ENCODE data around the gene GIPC3. TPM values are rescaled to one million over a fixed set of nuclear protein-coding genes. Genes with fewer than 3 reads are reported as not detected.

Gene GIPC3
- total RNA-seq, 4 donors from 2014 or later: 0.66 to 4.5 (median 1.7) TPM

- TF ChIP-seq CTCF (IDR thresholded peaks at IDR 0.05; ENCODE audit: low read depth): no peak
Measured at GRCh38 chr19:3545669-3546034, 39.6 kb upstream of the GIPC3 start.

- no peak for TF ChIP-seq CTCF (IDR thresholded peaks at IDR 0.05; ENCODE audit: low read depth)
Measured at GRCh38 chr19:3546119-3546518, 39.2 kb upstream of the GIPC3 start.

- no peak for TF ChIP-seq CTCF (IDR thresholded peaks at IDR 0.05; ENCODE audit: low read depth)
Measured at GRCh38 chr19:3547301-3547731, 38.0 kb upstream of the GIPC3 start.

GRCh38 chr19:3547767-3548282 is 37.5 kb upstream of the GIPC3 start:
- no peak for TF ChIP-seq CTCF (IDR thresholded peaks at IDR 0.05; ENCODE audit: low read depth)

GRCh38 chr19:3548606-3549005 is 36.7 kb upstream of the GIPC3 start:
- no peak for TF ChIP-seq CTCF (IDR thresholded peaks at IDR 0.05; ENCODE audit: low read depth)

- no peak for TF ChIP-seq CTCF (IDR thresholded peaks at IDR 0.05; ENCODE audit: low read depth)
Measured at GRCh38 chr19:3549816-3550215, 35.5 kb upstream of the GIPC3 start.

- no peak for TF ChIP-seq CTCF (IDR thresholded peaks at IDR 0.05; ENCODE audit: low read depth)
Measured at GRCh38 chr19:3550947-3551791, 34.1 kb upstream of the GIPC3 start.

All from subcutaneous adipose tissue (tissue), 4 donors.